K562 (cell line): ENCODE measurements around the gene VGLL4. TPM values are rescaled to one million over a fixed set of nuclear protein-coding genes. Genes with fewer than 3 reads are reported as not detected.

Source experiments
- ATAC-seq: fragments of 200-7000 bp; cut with Tn5 transposase; 3 replicates; pipeline ENCODE4 v1.9.1; 2020; ENCODE audit warnings: moderate library complexity
- BruUV-seq: library from RNA; stranded (reverse); fragments of 400-500 nt; replicated peaks from 2 replicates; lab custom pipeline; 2021; lab: Mats Ljungman, UMichigan
- CTCF ChIA-PET: fragments of 300-600 bp; formaldehyde crosslinking; extraction: SDS; loops from one replicate; lab custom pipeline; 2021; ENCODE audit warnings: low intra/inter-chr PET ratio; lab: Yijun Ruan, JAX
- POLR2A ChIA-PET: fragments of 300-600, 350-650 bp; sonication (Branson Sonifier 250); formaldehyde crosslinking; extraction: SDS; loops from one replicate; lab custom pipeline; 2021; ENCODE audit warnings: antibody characterized with exemption, inconsistent platforms; lab: Yijun Ruan, JAX
- DNase-seq, 4 experiments: peaks; one replicate each; pipeline versions ENCODE4 v3.0.0 to v3.0.0-alpha.2; 2011 to 2018; ENCODE audit warnings: low spot score in 3 of 4, mixed read lengths in 3 of 4; ENCODE audit errors: extremely low read depth in 1 of 4
- FAIRE-seq: peaks from 2 replicates; lab custom pipeline; 2011; peaks lifted over from hg19 to GRCh38; lab: Jason Lieb, UNC
- H2AFZ ChIP-seq: 2 replicates; pipeline ENCODE4 v1.6.0; 2011; ENCODE audit warnings: low read depth, low read length, control low read depth, inconsistent platforms
- H3K27ac ChIP-seq: fragments of 200-600 bp; 3 replicates; pipeline ENCODE4 v1.8.0; 2011; ENCODE audit warnings: low read depth, mild to moderate bottlenecking, control low read depth, inconsistent platforms, low read length, moderate library complexity, mixed read lengths; ENCODE audit errors: extremely low read depth
- H3K27me3 ChIP-seq, 2 experiments: fragments of 300-600 bp in 1 of 2; 2 replicates in 1 of 2; 3 replicates in 1 of 2; pipeline versions ENCODE4 v1.6.0 to v1.8.0; 2011; ENCODE audit warnings: inconsistent platforms in 2 of 2, low read length in 2 of 2, mild to moderate bottlenecking in 1 of 2, mixed read lengths in 1 of 2, moderate library complexity in 1 of 2; ENCODE audit not compliant: control insufficient read depth in 2 of 2, insufficient read depth in 2 of 2
- H3K36me3 ChIP-seq: fragments of 300-600 bp; 3 replicates; pipeline ENCODE4 v1.8.0; 2011; ENCODE audit warnings: mild to moderate bottlenecking, low read length, inconsistent platforms; ENCODE audit not compliant: control insufficient read depth, insufficient read depth
- H3K4me1 ChIP-seq, 2 experiments: fragments of 200-600 bp in 1 of 2; replicated peaks in 1 of 2; 2 replicates in 1 of 2; 3 replicates in 1 of 2; pipeline versions ENCODE4 v1.5.1 to v1.8.0; 2011; ENCODE audit warnings: inconsistent platforms in 2 of 2, low read length in 2 of 2, mild to moderate bottlenecking in 1 of 2, mixed read lengths in 1 of 2, moderate library complexity in 1 of 2; ENCODE audit not compliant: control insufficient read depth in 2 of 2, insufficient read depth in 2 of 2
- H3K4me2 ChIP-seq: 2 replicates; pipeline ENCODE4 v1.6.1; 2011; ENCODE audit warnings: low read length, control low read depth, inconsistent platforms, mixed read lengths; ENCODE audit not compliant: insufficient read depth
- H3K4me3 ChIP-seq: fragments of 200-600 bp; sonication (generic), shearing (Covaris generic); 2 replicates; pipeline ENCODE4 v1.5.1; 2016; ENCODE audit warnings: control low read depth, inconsistent platforms
- H3K79me2 ChIP-seq: fragments of 200-600 bp; 3 replicates; pipeline ENCODE4 v1.8.0; 2011; ENCODE audit warnings: low read length, inconsistent platforms; ENCODE audit not compliant: control insufficient read depth, insufficient read depth
- H3K9ac ChIP-seq, 2 experiments: 2 replicates each; pipeline versions ENCODE4 v1.6.0 to v1.6.1; 2011; ENCODE audit warnings: low read depth in 2 of 2, low read length in 2 of 2, control low read depth in 1 of 2, inconsistent platforms in 1 of 2, mild to moderate bottlenecking in 1 of 2, mixed read lengths in 1 of 2; ENCODE audit not compliant: insufficient read depth in 1 of 2
- H3K9me1 ChIP-seq: one replicate; pipeline ENCODE4 v1.6.0; 2011; ENCODE audit warnings: inconsistent platforms, mild to moderate bottlenecking, low read length, moderate library complexity; ENCODE audit not compliant: control insufficient read depth, insufficient read depth
- H3K9me3 ChIP-seq: replicated peaks from 2 replicates; pipeline ENCODE4 v1.5.1; 2011; ENCODE audit warnings: low read depth, low read length, inconsistent platforms; ENCODE audit not compliant: control insufficient read depth, insufficient read depth
- H4K20me1 ChIP-seq: replicated peaks from 2 replicates; pipeline ENCODE4 v1.6.1; 2011; ENCODE audit warnings: low read length, inconsistent platforms, mixed read lengths; ENCODE audit not compliant: control insufficient read depth, insufficient read depth
- BACH1 ChIP-seq: fragments of 200-800 bp; sonication (Bioruptor generic); IDR thresholded peaks from 2 replicates; pipeline ENCODE4 v1.6.1; 2016; ENCODE audit warnings: missing genetic modification characterization, missing compliant biosample characterization
- CHD2 ChIP-seq: IDR thresholded peaks from 2 replicates; pipeline ENCODE4 v1.6.1; 2011; ENCODE audit warnings: low read depth, low read length
- FOS ChIP-seq: IDR thresholded peaks from 3 replicates; pipeline ENCODE4 v1.6.1; 2011; ENCODE audit not compliant: insufficient read length; ENCODE audit errors: extremely low read depth
- FOXJ2 ChIP-seq: fragments of 200-800 bp; sonication (Bioruptor generic); IDR thresholded peaks from 2 replicates; pipeline ENCODE4 v1.6.1; 2016; ENCODE audit warnings: missing genetic modification characterization, missing compliant biosample characterization
- FOXP1 ChIP-seq: sonication (generic); formaldehyde crosslinking; IDR thresholded peaks from 2 replicates; pipeline ENCODE4 v1.8.0; 2022; ENCODE audit warnings: mild to moderate bottlenecking, missing genetic modification reagents
- KDM1A ChIP-seq, 2 experiments: fragments of 450-650 bp; IDR thresholded peaks; 2 replicates each; pipeline ENCODE4 v1.6.1; 2016; ENCODE audit warnings: mild to moderate bottlenecking in 2 of 2
- LEF1 ChIP-seq: fragments of 450-650 bp; IDR thresholded peaks from 2 replicates; pipeline ENCODE4 v1.6.1; 2016; ENCODE audit warnings: mild to moderate bottlenecking
- RB1 ChIP-seq: fragments of 450-650 bp; IDR thresholded peaks from 2 replicates; pipeline ENCODE4 v1.6.1; 2017; ENCODE audit warnings: low read depth, mild to moderate bottlenecking
- RBM39 ChIP-seq: fragments of 200-400 bp; formaldehyde crosslinking; optimal IDR thresholded peaks from 2 replicates; pipeline ENCODE3; 2018; ENCODE audit warnings: low read depth, low read length
- STAT5A ChIP-seq: IDR thresholded peaks from 2 replicates; pipeline ENCODE4 v1.6.1; 2012; ENCODE audit warnings: low read length, inconsistent platforms, borderline replicate concordance
- TAF1 ChIP-seq: IDR thresholded peaks from 2 replicates; pipeline ENCODE4 v1.6.1; 2011; ENCODE audit warnings: mild to moderate bottlenecking, low read length, moderate library complexity; ENCODE audit not compliant: insufficient read depth, control insufficient read depth, severe bottlenecking; ENCODE audit errors: extremely low read depth
- ZNF184 ChIP-seq: sonication (generic); formaldehyde crosslinking; IDR thresholded peaks from 2 replicates; pipeline ENCODE4 v1.5.0; 2020; ENCODE audit warnings: missing genetic modification reagents
- ZNF707 ChIP-seq: fragments of 250-450 bp; sonication (Bioruptor Pico); conservative IDR thresholded peaks from 2 replicates; pipeline ENCODE4 v1.8.0; 2022; ENCODE audit warnings: inconsistent platforms, mild to moderate bottlenecking, moderate library complexity
- WGBS: fragments of 100-300 bp; shearing (Covaris generic); methylation state at CpG from one replicate; pipeline ENCODE4 v1.1.6; 2016; ENCODE audit warnings: low coverage, mixed read lengths; ENCODE audit not compliant: insufficient coverage; ENCODE audit errors: missing lambda C conversion rate; 5-methylcytosine and 5-hydroxymethylcytosine counted together
- in situ Hi-C: fragments of 300-500 bp; cut with MboI; formaldehyde crosslinking; loops from 4 replicates; pipeline ENCODE4 v1.15.0; 2018; ENCODE audit warnings: inconsistent platforms, mixed read lengths
- intact Hi-C: fragments of 100-400 bp; cut with micrococcal nuclease; formaldehyde crosslinking; loops from 2 replicates; pipeline ENCODE4 v1.14.2; 2022
- polyA plus RNA-seq, 8 experiments: library from polyadenylated mRNA; depleted of rRNA in 4 of 8; stranded (reverse) in 5 of 8; unstranded in 3 of 8; fragments of >200 nt; fragmentation: Nextera tagmentation in 2 of 8; fragmentation: Illumina TruSeq in 1 of 8; extraction: Ambion mirVana in 2 of 8; extraction: Trizol in 1 of 8; gene quantifications; 2 replicates each; pipeline versions ENCODE4 v1.2.1 to v1.2.3, GENCODE V29; 2011 to 2014; ENCODE audit warnings: inconsistent platforms in 1 of 8, missing spikeins in 1 of 8
- total RNA-seq, 7 experiments: library from RNA; depleted of rRNA in 6 of 7; stranded (reverse); fragments of >200 nt in 6 of 7; fragmentation: Illumina TruSeq in 2 of 7; extraction: Trizol in 2 of 7; gene quantifications; 2 replicates each; pipeline versions ENCODE4 v1.2.1 to v1.2.3, GENCODE V29; 2011 to 2021; ENCODE audit warnings: low replicate concordance in 1 of 7
- TF ChIP-seq, protein P1 (sequence below): sonication (generic); IDR thresholded peaks from 2 replicates; pipeline ENCODE4 v1.6.1; 2016
- TF ChIP-seq, protein P2 (sequence below), 2 experiments: fragments of 450-650 bp; IDR thresholded peaks; 2 replicates each; pipeline ENCODE4 v1.6.1; 2016; ENCODE audit warnings: mild to moderate bottlenecking in 2 of 2, borderline replicate concordance in 1 of 2, low read depth in 1 of 2, moderate library complexity in 1 of 2

Gene VGLL4
- total and polyA plus RNA-seq, 9 of the 15 experiments (the other 6 are each of a cell fraction or from before 2014, with no cell fraction given), result 0.27 to 10.9 (median 8.6) TPM

DNA sequence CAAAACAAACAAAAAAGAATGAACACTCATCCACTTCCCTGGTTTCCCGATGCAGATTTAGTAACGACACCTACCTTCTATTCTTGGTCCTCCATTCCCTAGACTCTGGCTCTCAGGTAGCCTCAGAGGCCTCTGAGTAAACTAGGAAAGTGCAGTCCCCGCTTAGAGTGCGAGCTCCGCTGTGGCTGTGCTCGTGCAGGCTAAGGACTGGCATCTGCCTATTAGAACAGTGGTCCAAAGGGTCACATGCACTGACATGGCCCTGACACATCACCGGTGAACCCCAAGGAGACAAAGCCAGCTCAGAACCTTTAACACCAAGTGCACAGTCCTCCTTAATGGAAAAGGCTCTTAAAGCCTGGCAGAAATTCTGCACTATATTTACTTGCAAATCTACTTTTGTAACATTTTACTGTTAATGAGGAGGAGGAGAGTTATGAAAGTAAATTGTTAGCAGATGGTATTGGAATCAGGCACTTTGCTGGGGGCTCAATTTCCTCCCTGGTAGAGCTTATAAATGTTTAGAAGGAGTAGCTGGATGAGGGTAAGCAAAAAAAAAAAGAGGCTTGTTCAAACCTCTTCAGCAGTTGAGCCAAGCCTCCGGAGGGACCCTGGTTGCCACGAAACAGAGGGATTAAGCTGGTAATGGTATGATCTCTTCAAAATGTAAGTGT, 31.1 kb downstream of the VGLL4 start:
- no peak overlapping the region for H3K4me3 ChIP-seq
- DNase-seq, result no peak
- no TSS peak for BruUV-seq
- H2AFZ ChIP-seq, result no peak overlapping the region
- peaks cover 5% of the 10 kb centered on the region; the same call in 1 of the 3 replicates for H3K79me2 ChIP-seq
- no peak for ATAC-seq
- H3K9me1 ChIP-seq, result no peaks in the 10 kb centered on the region
- ChIA-PET POLR2A (no interaction called here), CTCF (no interaction called here)
- no peaks in the 10 kb centered on the region for H3K9me3 ChIP-seq
- no peak overlapping the region for H3K4me2 ChIP-seq
- peaks cover 0 to 41% of the 10 kb centered on the region in 2 experiments; a peak in 2 of 5 replicates for H3K27me3 ChIP-seq
- intact Hi-C loops, result no loop called here
- H3K4me1 ChIP-seq, result no peaks in the 10 kb centered on the region; a peak in 2 of 5 replicates
- no peak overlapping the region for H3K9ac ChIP-seq
- no peak for FAIRE-seq
- peaks cover 40% of the 10 kb centered on the region for H4K20me1 ChIP-seq
- in situ Hi-C loops, result no loop called here
- H3K27ac ChIP-seq, result no peak overlapping the region
- WGBS, result 33% methylated on average over 9 of the region's 9 CpGs
- no peaks in the 10 kb centered on the region for H3K36me3 ChIP-seq
- no peak for TF ChIP-seq ZNF707
- no peak for TF ChIP-seq TAF1
- no peak for TF ChIP-seq STAT5A
- no peak for TF ChIP-seq RB1
- TF ChIP-seq KDM1A (IDR thresholded peaks at IDR 0.05), result no peak
- TF ChIP-seq LEF1, result no peak
- TF ChIP-seq BACH1, result no peak
- TF ChIP-seq, protein P1, sequence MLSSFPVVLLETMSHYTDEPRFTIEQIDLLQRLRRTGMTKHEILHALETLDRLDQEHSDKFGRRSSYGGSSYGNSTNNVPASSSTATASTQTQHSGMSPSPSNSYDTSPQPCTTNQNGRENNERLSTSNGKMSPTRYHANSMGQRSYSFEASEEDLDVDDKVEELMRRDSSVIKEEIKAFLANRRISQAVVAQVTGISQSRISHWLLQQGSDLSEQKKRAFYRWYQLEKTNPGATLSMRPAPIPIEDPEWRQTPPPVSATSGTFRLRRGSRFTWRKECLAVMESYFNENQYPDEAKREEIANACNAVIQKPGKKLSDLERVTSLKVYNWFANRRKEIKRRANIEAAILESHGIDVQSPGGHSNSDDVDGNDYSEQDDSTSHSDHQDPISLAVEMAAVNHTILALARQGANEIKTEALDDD, result no peak
- TF ChIP-seq, protein P2, sequence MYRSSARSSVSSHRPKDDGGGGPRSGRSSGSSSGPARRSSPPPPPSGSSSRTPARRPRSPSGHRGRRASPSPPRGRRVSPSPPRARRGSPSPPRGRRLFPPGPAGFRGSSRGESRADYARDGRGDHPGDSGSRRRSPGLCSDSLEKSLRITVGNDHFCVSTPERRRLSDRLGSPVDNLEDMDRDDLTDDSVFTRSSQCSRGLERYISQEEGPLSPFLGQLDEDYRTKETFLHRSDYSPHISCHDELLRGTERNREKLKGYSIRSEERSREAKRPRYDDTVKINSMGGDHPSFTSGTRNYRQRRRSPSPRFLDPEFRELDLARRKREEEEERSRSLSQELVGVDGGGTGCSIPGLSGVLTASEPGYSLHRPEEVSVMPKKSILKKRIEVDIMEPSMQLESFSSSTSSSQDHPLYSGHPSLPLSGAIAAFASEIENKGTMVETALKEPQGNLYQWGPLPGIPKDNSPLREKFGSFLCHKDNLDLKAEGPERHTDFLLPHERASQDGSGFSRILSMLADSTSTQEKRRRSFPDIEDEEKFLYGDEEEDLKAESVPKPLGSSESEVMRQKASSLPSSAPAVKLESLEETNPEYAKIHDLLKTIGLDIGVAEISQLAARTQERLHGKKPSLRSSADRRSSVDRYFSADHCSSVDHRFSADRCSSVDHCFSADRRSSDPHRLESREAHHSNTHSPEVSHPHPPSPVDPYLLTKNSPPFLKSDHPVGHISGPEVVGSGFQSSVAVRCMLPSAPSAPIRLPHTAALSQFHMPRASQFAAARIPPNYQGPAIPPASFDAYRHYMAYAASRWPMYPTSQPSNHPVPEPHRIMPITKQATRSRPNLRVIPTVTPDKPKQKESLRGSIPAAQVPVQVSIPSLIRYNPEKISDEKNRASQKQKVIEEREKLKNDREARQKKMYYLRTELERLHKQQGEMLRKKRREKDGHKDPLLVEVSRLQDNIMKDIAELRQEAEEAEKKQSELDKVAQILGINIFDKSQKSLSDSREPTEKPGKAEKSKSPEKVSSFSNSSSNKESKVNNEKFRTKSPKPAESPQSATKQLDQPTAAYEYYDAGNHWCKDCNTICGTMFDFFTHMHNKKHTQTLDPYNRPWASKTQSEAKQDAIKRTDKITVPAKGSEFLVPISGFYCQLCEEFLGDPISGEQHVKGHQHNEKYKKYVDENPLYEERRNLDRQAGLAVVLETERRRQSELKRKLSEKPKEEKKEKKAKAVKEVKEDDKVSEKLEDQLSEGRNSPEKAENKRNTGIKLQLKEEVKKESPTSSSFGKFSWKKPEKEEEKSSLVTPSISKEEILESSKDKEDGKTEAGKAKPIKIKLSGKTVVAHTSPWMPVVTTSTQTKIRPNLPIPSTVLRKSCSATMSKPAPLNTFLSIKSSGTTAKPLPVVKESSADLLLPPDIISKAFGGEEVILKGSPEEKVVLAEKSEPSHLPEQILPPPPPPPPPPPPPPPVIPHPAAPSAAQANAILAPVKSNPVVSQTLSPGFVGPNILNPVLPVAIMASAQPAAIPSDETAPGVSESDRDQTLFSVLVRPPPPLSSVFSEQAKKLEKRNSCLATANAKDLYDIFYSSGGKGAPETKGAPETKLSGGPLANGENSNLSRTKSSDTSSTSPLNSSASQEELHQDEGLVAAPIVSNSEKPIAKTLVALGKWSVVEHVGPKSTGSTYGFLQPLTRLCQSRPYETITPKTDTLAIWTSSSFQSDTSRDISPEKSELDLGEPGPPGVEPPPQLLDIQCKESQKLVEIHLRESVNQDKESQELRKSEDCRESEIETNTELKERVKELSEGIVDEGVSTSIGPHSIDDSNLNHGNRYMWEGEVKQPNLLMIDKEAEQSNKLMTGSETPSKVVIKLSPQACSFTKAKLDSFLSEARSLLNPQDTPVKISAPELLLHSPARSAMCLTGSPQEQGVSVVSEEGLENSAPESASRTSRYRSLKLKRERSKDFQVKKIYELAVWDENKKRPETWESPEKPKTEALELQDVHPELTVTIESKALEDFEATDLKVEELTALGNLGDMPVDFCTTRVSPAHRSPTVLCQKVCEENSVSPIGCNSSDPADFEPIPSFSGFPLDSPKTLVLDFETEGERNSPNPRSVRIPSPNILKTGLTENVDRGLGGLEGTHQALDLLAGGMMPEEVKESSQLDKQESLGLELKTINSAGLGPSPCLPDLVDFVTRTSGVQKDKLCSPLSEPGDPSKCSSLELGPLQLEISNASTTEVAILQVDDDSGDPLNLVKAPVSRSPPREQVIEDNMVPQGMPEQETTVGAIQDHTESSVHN (IDR thresholded peaks at IDR 0.05; ENCODE audit: borderline replicate concordance in 1 of 2, low read depth in 1 of 2), result no peak
- TF ChIP-seq FOS, result no peak
- no peak for TF ChIP-seq RBM39
- TF ChIP-seq FOXP1, result no peak
- no peak for TF ChIP-seq CHD2
- no peak for TF ChIP-seq FOXJ2 (tag)
- TF ChIP-seq ZNF184, result no peak
